SK-N-MC (cell line): ENCODE data around the gene IL7R.
"Not testable (repeated sequence)": the region's sequence is repeated elsewhere in the genome, so short reads cannot be mapped to it uniquely, and the experiment has no call there.

Source experiments
- DNase-seq: peaks from one replicate; pipeline ENCODE4 v3.0.0-alpha.2; 2011; ENCODE audit warnings: low read depth, low spot score
- H3K27ac ChIP-seq: fragments of 200-600 bp; sonication (generic); 2 replicates; pipeline ENCODE4 v1.5.1; 2016; ENCODE audit warnings: mixed run types
- H3K36me3 ChIP-seq: fragments of 200-600 bp; sonication (generic); 2 replicates; pipeline ENCODE4 v1.6.1; 2017; ENCODE audit warnings: antibody characterized with exemption, low read length, mixed read lengths; ENCODE audit not compliant: insufficient read depth
- H3K4me3 ChIP-seq: fragments of 200-600 bp; sonication (generic); 2 replicates; pipeline ENCODE4 v1.5.1; 2016
- H3K9ac ChIP-seq: fragments of 200-600 bp; sonication (generic); 2 replicates; pipeline ENCODE4 v1.8.0; 2017; ENCODE audit warnings: mixed run types, mixed read lengths; ENCODE audit not compliant: insufficient read length
- H3K9me3 ChIP-seq: fragments of 200-600 bp; sonication (generic); 2 replicates; pipeline ENCODE4 v1.6.1; 2017; ENCODE audit warnings: low read depth, mild to moderate bottlenecking, antibody characterized with exemption, low read length, moderate library complexity, mixed read lengths
- EZH2 ChIP-seq: fragments of 200-600 bp; sonication (generic); IDR thresholded peaks from one replicate; pipeline ENCODE4 v1.6.1; 2017; ENCODE audit warnings: antibody characterized with exemption
- FOXP2 ChIP-seq: optimal IDR thresholded peaks from 2 replicates; pipeline ENCODE3; 2011; ENCODE audit warnings: mild to moderate bottlenecking, moderate library complexity; ENCODE audit not compliant: insufficient read depth; ENCODE audit errors: extremely low read length, control extremely low read depth
- POLR2AphosphoS5 ChIP-seq: IDR thresholded peaks from 2 replicates; pipeline ENCODE4 v1.6.1; 2012; ENCODE audit warnings: mild to moderate bottlenecking, low read depth, low read length, borderline replicate concordance

IL7R gene

GRCh38 chr5:35850967-35851680 is 5.6 kb upstream of the IL7R start:
- DNase-seq, result no peak
- H3K9ac ChIP-seq, result no peak overlapping the region
- peak overlapping the region; percentile 53 for H3K4me3 ChIP-seq
- no peak overlapping the region for H3K27ac ChIP-seq
- H3K36me3 ChIP-seq, result no peaks in the 10 kb centered on the region
- TF ChIP-seq FOXP2 (no peak), EZH2 (no peak), POLR2AphosphoS5 (no peak)
- H3K9me3 ChIP-seq, result no peaks in the 10 kb centered on the region

DNA sequence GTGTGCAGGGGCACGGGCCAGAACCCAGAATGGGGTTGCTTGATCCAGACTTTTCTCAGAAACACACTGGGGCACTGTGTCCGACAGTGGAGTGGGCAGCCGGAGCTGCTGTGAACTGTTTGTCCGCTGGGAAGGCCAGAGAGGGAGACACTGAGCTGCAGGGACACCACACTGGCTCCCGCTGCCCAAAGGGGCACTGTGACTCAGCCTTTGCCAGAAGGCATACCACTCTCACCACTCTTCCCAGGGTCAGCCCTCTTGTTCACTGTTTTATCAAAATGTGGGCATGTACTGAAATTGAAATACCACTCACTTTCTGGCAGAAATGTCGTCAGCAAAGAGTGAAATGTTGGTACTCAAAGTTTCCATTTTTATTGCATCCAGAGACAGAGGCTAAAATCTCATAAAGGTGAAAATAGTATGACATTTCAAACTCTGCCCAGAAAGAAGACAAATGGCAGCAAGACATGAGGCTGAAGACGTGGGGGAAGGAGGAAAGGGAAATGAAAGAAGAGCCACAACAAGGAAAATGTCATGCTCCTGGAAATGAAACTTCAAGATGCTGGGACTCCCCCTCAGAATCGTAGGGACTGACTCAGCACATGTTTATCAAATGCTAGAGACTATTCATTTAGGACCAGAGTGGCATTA is 4.5 kb upstream of the IL7R start:
- no peak for DNase-seq
- TF ChIP-seq FOXP2, result no peak
- no peak for TF ChIP-seq EZH2
- no peak for TF ChIP-seq POLR2AphosphoS5
- H3K9ac ChIP-seq, result no peak overlapping the region
- H3K9me3 ChIP-seq, result no peaks in the 10 kb centered on the region
- no peak overlapping the region for H3K27ac ChIP-seq
- no peak overlapping the region for H3K4me3 ChIP-seq
- H3K36me3 ChIP-seq, result no peaks in the 10 kb centered on the region

DNA sequence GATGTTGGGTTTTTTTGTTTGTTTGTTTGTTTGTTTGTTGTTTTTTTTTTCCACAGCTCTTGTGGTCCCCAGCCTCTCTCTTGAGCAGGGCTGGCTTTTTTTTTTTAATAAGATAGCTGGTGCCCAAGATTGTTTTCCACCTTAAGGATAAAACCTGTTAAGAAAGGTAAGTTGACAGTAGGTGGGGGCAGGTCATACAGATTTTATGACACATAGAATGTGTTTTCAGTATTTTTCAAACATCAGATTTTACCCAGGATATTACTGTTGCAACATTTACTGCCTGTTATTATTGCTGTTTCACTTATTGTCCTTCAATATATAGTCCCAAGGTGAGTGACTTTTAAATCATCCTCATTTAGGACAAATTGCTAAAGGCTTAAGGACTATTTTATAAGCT is 3.9 kb upstream of the IL7R start:
- no peaks in the 10 kb centered on the region for H3K36me3 ChIP-seq
- TF ChIP-seq FOXP2 (no peak), EZH2 (no peak), POLR2AphosphoS5 (no peak)
- no peak overlapping the region for H3K27ac ChIP-seq
- no peak overlapping the region for H3K4me3 ChIP-seq
- H3K9me3 ChIP-seq, result no peaks in the 10 kb centered on the region
- no peak overlapping the region for H3K9ac ChIP-seq
- no peak for DNase-seq

DNA sequence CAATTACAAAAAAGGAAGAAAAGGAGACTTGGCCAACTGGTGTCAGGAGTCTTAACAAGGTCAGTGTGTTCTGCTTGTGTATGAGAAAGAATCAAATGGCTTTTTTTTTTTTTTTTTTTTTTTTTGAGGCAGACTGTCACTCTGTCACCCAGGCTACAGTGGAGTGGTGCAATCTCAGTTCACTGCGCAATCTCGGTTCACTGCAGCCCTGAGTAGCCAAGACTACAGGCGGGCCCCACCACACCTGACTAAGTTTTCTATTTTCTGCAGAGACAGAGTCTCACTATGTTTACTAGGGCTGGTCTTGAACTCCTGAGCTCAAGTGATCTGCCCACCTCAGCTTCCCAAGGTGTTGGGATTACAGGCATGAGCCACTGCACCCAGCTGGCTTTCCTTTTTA is 3.1 kb upstream of the IL7R start:
- Histone ChIP-seq H3K9me3 (no peaks in the 10 kb centered on the region), H3K36me3 (no peaks in the 10 kb centered on the region), H3K4me3 (no peak overlapping the region), H3K27ac (no peak overlapping the region), H3K9ac (no peak overlapping the region)
- no peak for DNase-seq
- TF ChIP-seq FOXP2 (no peak), EZH2 (no peak), POLR2AphosphoS5 (no peak)

- no peak for DNase-seq
These were observed 2.4 kb upstream of the IL7R start for GRCh38 chr5:35854248-35854647.

GRCh38 chr5:35855187-35855586 is 1.5 kb upstream of the IL7R start:
- Histone ChIP-seq H3K36me3 (no peaks in the 10 kb centered on the region), H3K9me3 (no peaks in the 10 kb centered on the region), H3K9ac (no peak overlapping the region), H3K27ac (no peak overlapping the region), H3K4me3 (no peak overlapping the region)
- no peak for TF ChIP-seq POLR2AphosphoS5
- TF ChIP-seq FOXP2, result no peak
- TF ChIP-seq EZH2, result no peak
- DNase-seq, result no peak

More at GRCh38 chr5:35854248-35854647, 2.4 kb upstream of the IL7R start:
- no peak overlapping the region for H3K27ac ChIP-seq
- H3K9me3 ChIP-seq, result no peaks in the 10 kb centered on the region
- no peak for TF ChIP-seq FOXP2
- H3K9ac ChIP-seq, result no peak overlapping the region
- no peaks in the 10 kb centered on the region for H3K36me3 ChIP-seq
- no peak overlapping the region for H3K4me3 ChIP-seq

DNA sequence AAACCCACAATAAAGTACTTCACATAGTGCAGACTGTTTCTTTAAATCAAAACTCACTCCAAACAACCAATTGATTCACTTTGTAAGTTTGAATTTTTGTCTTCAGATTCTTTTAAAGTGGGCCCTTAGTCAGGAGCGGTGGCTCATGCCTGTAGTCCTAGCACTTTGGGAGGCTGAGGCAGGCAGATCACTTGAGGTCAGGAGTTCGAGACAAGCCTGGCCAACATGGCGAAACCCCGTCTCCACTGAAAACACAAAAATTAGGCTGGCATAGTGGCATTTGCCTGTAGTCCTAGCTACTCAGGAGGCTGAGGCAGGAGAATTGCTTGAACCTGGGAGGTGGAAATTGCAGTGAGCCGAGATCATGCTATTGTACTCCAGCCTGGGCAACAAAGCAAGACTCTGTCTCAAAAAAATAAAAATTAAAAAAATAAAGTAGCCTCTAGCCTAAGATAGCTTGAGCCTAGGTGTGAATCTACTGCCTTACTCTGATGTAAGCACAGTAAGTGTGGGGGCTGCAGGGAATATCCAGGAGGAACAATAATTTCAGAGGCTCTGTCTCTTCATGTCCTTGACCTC is 416 bp upstream of the IL7R start:
- not testable (repeated sequence) for H3K36me3 ChIP-seq, DNase-seq, H3K4me3 ChIP-seq, H3K27ac ChIP-seq, H3K9me3 ChIP-seq, H3K9ac ChIP-seq

DNA sequence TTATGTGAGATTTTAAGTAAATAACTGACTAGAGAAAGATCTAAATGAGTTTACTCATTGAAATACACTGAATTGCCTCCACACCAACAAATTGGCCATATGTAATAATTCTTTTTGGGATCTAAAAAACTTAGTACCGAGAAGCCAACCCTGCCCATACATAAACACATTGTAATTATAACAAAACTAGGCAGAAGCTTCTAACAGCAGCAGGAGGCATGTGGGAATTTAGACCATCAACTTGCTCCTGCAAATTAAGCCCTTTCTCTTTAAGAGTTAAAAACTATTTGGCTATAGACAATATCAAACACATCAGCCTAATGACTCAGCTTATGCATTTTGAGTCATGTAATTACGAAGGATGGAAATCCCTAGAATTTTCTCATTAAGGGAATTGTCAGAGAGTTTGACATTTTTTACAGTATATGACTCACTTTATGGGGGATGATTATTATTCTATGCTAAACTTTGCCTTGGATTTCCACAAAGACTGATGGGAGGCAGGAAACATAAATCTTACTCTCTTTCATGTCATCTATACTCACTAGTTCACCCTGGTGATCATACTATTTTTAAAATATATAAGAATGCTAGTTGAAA is 1.0 kb downstream of the IL7R start:
- Histone ChIP-seq H3K4me3 (0 out of 2 replicates have a peak overlapping the region, but pooled peaks have one; percentile 17), H3K9ac (no peak overlapping the region), H3K27ac (no peak overlapping the region), H3K36me3 (no peaks in the 10 kb centered on the region), H3K9me3 (no peaks in the 10 kb centered on the region)
- no peak for TF ChIP-seq EZH2
- TF ChIP-seq POLR2AphosphoS5, result no peak
- TF ChIP-seq FOXP2, result no peak
- DNase-seq, result peak; percentile 18
